Muscle layer of colon (tissue), 2 donors: ENCODE data around the gene KLF15.

Source experiments
- H3K27ac ChIP-seq: one replicate; pipeline ENCODE4 v1.7.0; 2013; ENCODE audit warnings: low read depth, mild to moderate bottlenecking, low read length, moderate library complexity
- H3K27me3 ChIP-seq, 2 donors: one replicate each; pipeline ENCODE4 v1.7.0; 2013; ENCODE audit warnings: low read length in 2 of 2, mild to moderate bottlenecking in 2 of 2; ENCODE audit not compliant: insufficient read depth in 2 of 2, control insufficient read depth in 1 of 2
- H3K36me3 ChIP-seq: one replicate; pipeline ENCODE4 v1.7.0; 2013; ENCODE audit warnings: mild to moderate bottlenecking, low read length; ENCODE audit not compliant: insufficient read depth
- H3K4me1 ChIP-seq: one replicate; pipeline ENCODE4 v1.7.0; 2013; ENCODE audit warnings: mild to moderate bottlenecking, low read length; ENCODE audit not compliant: insufficient read depth
- H3K4me3 ChIP-seq, 2 donors: one replicate each; pipeline ENCODE4 v1.7.0; 2013; ENCODE audit warnings: low read length in 2 of 2, low read depth in 1 of 2, mild to moderate bottlenecking in 1 of 2, moderate library complexity in 1 of 2
- H3K9ac ChIP-seq: one replicate; pipeline ENCODE4 v1.7.0; 2013; ENCODE audit warnings: low read length
- H3K9me3 ChIP-seq: one replicate; pipeline ENCODE4 v1.7.0; 2013; ENCODE audit warnings: mild to moderate bottlenecking, low read length
- donor health status: abdominal sarcoma.
- donor health status: Adenocarcinoma of cecum.

The KLF15 gene

DNA sequence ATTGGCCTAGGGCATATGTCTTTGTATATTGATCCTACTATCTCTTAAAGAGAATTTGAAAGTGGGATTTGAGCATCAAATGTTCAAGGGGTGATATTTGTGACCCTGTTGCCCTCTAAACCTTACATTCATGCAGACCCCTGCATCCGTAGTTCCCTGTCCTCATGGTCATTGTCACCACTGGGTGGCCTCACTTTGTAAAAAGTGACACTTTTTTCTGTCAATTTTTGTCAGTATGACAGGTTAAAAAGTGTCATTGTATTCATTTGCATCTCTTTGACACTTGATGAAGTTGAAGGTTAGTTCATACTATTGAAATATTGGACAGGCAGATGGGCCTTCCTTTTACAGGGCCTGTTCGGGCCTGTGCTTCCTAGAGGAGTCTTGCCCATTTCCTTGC, 12.3 kb upstream of the KLF15 start:
- Histone ChIP-seq H3K4me3 (no peak overlapping the region), H3K9me3 (no peaks in the 10 kb centered on the region), H3K36me3 (no peaks in the 10 kb centered on the region), H3K9ac (no peak overlapping the region), H3K27me3 (no peaks in the 10 kb centered on the region), H3K4me1 (peaks cover 6% of the 10 kb centered on the region), H3K27ac (no peak overlapping the region)

GRCh38 chr3:126367316-126367805, 10.2 kb upstream of the KLF15 start:
- H3K4me1 ChIP-seq: no peaks in the 10 kb centered on the region
- H3K9me3 ChIP-seq: no peaks in the 10 kb centered on the region
- no peak overlapping the region for H3K4me3 ChIP-seq

DNA sequence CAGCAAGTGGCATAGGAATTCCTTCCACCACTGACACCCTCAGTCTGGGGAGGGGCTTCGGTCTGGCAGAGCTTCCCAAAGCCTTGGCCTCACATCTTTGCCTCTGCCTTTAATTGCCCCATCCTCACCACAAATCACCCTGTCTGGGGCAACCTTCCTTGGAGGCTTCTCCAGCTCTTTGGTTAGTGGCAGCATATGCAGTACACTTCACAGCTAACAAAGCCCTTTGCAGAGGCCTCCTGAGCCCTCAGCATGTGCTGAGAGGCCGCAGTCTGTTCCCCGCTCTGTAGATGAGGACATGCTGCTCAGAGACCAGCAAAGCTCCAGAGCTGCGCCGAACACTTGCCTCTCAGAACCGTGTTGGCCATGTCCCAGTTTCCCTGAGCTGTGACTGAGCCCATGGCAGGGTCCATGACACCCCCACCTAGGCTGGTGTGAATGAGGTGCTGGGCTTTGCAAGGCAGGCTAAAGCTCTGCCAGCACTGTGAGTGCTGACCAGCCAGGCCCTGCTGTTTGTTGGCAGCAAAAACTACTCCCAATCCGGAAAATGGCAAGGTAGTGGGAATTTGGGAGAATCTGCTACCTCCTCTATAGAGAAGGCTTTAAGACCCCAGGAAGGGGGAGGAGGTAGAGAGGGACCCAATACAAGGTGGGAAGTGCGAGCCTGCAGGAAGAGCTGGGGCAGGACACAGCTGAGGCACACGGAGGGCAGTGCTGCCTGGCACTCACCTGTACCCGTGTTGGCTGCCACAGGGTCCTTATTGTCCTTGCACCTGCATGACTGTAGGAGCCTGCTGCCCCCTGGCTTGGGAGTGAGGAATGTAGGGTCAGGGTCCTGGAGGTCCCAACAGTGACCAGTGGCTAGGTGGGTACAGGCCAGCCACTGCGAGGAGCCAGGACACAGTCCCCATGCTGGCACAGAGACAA, 8.4 kb upstream of the KLF15 start:
- H3K27ac ChIP-seq: no peak overlapping the region

More at GRCh38 chr3:126367316-126367805, 10.2 kb upstream of the KLF15 start:
- no peaks in the 10 kb centered on the region for H3K27me3 ChIP-seq
- no peaks in the 10 kb centered on the region for H3K36me3 ChIP-seq
- no peak overlapping the region for H3K9ac ChIP-seq
- H3K27ac ChIP-seq: no peak overlapping the region

DNA sequence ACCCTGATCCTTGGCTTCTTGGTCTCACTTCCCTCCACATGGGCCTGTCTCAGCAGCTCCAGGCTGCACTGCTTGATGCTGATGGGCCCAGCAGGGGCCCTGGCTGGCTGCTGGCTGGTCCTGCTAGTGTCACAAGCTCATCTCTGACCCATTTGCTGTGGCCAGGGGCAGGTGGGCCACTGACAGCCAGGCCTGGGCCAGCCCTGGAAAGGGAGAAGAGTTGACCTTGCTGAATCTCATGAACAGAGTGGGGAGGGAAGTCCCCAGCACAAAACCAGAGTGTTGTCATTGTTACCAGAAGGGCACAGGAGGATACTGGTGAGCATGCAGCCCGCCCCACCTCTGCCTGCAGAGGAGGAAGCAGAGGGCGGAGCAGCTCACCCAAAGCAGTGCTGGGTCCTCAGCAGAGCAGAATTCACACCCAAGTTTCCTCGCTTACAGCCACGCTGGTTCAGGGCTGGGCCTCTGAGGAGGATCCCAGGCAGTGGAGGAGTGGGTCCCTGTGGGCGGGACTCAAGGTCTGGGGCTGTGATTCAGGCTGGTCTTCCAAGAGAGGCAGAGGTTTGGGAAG, 7.6 kb upstream of the KLF15 start:
- H3K36me3 ChIP-seq: no peaks in the 10 kb centered on the region
- peaks cover 0 to 6% of the 10 kb centered on the region in 2 donors for H3K27me3 ChIP-seq
- H3K9me3 ChIP-seq: no peaks in the 10 kb centered on the region
- H3K27ac ChIP-seq: no peak overlapping the region
- H3K9ac ChIP-seq: no peak overlapping the region
- H3K4me1 ChIP-seq: no peaks in the 10 kb centered on the region
- no peak overlapping the region for H3K4me3 ChIP-seq

More for the DNA sequence above, 8.4 kb upstream of the KLF15 start:
- Histone ChIP-seq H3K4me1 (no peaks in the 10 kb centered on the region), H3K9me3 (no peaks in the 10 kb centered on the region), H3K27me3 (peaks cover 0 to 2% of the 10 kb centered on the region in 2 donors), H3K36me3 (no peaks in the 10 kb centered on the region), H3K4me3 (no peak overlapping the region), H3K9ac (no peak overlapping the region)

GRCh38 chr3:126364130-126364695, 7.0 kb upstream of the KLF15 start:
- H3K4me3 ChIP-seq: no peak overlapping the region
- no peaks in the 10 kb centered on the region for H3K4me1 ChIP-seq
- H3K36me3 ChIP-seq: no peaks in the 10 kb centered on the region
- H3K27ac ChIP-seq: no peak overlapping the region
- H3K9ac ChIP-seq: no peak overlapping the region
- no peaks in the 10 kb centered on the region for H3K9me3 ChIP-seq
- H3K27me3 ChIP-seq: peaks cover 0 to 6% of the 10 kb centered on the region in 2 donors

DNA sequence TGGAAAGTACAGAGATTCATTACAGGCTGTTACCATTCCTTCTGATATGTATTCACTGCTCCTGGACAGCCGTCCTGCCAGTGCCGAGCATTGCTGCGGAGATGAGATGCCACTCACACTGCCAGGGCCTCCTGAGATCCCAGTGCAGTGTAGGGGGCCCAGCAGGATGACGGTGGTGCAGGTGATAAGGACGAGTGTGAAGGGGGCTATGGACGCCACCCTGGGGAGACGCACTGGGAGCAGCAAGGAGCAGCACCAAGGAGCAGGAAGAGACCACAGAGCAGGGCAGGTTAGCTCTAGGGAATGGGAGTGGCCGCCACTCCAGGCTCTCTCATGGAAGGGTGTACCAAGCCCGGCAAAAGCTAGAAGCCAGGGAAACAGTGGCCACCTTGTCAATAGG, 4.0 kb upstream of the KLF15 start:
- H3K9me3 ChIP-seq: no peaks in the 10 kb centered on the region
- no peak overlapping the region for H3K9ac ChIP-seq
- peaks cover 3% of the 10 kb centered on the region for H3K4me1 ChIP-seq
- H3K27ac ChIP-seq: no peak overlapping the region
- H3K4me3 ChIP-seq: no peak overlapping the region
- H3K27me3 ChIP-seq: peaks cover 0 to 6% of the 10 kb centered on the region in 2 donors
- H3K36me3 ChIP-seq: no peaks in the 10 kb centered on the region

GRCh38 chr3:126360714-126361060, 3.5 kb upstream of the KLF15 start:
- H3K27ac ChIP-seq: no peak overlapping the region

DNA sequence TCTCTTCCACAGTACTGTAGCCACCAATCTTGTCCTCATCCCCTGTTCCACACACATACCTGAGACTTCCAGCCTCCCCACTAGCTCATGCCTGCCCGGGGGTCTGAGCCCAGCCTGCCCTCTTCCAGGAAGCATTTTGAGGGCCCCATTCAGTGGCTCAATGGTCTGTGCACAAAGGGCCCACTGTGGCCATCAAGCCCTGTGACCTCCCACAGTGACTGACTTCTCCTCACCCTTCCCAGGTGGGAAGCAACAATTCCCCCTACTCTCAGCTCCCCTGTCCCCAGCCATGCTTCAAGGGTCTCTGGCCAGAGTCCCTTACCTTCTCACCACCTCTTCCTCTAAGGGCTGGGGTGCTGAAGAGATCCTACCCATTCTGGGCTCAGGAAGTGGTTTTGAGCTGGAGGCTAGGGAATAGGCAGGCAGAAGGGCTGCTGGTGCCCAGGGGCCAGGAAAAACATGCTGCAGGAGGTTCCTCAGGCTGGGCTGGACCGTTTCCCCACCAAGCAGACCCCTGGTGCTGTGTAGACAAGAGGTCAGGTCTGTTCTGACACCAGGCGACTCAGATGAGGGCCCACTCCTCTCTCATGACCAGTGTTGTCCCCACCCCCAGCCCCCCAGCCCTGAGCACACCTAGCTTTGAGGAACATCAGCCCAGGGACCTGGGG, 3.0 kb upstream of the KLF15 start:
- Histone ChIP-seq H3K9me3 (no peaks in the 10 kb centered on the region), H3K4me1 (peaks cover 8% of the 10 kb centered on the region), H3K27me3 (peaks cover 0 to 6% of the 10 kb centered on the region in 2 donors), H3K9ac (no peak overlapping the region), H3K36me3 (no peaks in the 10 kb centered on the region), H3K4me3 (no peak overlapping the region), H3K27ac (no peak overlapping the region)

More at GRCh38 chr3:126360714-126361060, 3.5 kb upstream of the KLF15 start:
- Histone ChIP-seq H3K4me3 (no peak overlapping the region), H3K36me3 (no peaks in the 10 kb centered on the region), H3K27me3 (peaks cover 0 to 6% of the 10 kb centered on the region in 2 donors), H3K9me3 (no peaks in the 10 kb centered on the region), H3K9ac (no peak overlapping the region), H3K4me1 (peaks cover 3% of the 10 kb centered on the region)

DNA sequence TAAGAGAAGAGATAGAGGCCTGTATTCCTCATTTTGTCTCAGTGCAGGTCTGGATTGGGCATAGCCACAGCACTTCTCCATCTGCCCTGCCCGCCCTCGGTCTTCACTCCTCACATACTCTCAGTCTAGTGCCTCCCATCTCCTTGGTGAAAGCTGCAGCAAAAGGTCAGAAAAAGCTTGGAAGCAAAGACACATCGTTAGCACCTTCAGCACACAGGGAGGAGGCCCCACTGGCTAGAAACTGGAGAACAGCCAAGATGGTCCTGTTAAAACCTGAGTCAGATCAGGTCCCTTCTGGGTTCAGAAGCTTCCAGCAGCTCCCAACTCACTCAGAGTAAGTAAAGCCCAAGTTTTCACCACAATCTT, 1.6 kb upstream of the KLF15 start:
- Histone ChIP-seq H3K27me3 (peaks cover 0 to 6% of the 10 kb centered on the region in 2 donors), H3K4me1 (peaks cover 9% of the 10 kb centered on the region), H3K9me3 (no peaks in the 10 kb centered on the region), H3K9ac (no peak overlapping the region), H3K36me3 (no peaks in the 10 kb centered on the region), H3K27ac (no peak overlapping the region), H3K4me3 (no peak overlapping the region)

DNA sequence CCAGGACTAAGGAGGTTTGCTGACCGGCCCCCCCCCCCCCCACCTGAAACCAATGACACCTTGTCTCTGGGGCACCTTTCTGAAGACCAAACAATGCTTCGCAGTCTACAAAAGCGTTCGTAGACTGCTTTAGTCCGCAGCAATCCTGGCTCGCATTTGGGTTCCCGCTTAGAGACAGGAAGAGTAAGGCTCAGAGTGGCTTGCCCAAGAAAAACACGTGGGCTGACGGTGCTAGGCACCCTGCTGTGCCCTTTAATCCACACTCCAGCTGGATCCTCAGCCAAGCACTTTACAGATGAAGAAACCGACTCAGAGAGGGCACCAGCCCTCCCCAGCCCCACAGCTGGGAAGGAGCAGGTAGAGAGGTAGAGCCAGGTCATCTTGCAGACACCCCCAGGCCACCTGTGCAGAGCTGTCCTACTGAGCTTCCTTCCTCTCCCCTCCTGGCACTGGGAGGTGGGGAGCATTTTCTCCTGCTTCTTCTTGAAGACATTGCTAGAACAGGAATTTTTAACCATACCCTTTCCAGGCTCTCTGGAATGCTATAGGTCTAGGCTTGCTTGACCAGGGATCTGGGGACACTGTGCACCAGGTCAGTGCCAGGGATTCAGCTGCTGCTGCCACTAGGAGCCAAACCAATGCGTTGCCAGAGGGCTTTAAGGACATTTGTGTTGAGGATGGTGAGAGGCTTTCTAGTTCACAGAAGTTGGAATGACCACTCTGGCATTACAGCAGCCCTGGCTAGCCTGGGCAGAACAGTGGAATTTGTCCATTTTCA, 1.0 kb upstream of the KLF15 start:
- Histone ChIP-seq H3K9me3 (no peaks in the 10 kb centered on the region), H3K27ac (no peak overlapping the region), H3K36me3 (no peaks in the 10 kb centered on the region), H3K9ac (no peak overlapping the region), H3K4me3 (peak overlapping the region; percentile 76 to 80), H3K27me3 (peaks cover 0 to 6% of the 10 kb centered on the region in 2 donors), H3K4me1 (peaks cover 9% of the 10 kb centered on the region)
